Stomach (tissue), 9 donors: ENCODE results near the gene MRPL21. TPM values are rescaled to one million over a fixed set of nuclear protein-coding genes. Genes with fewer than 3 reads are reported as not detected.

Experiments
- DNase-seq, 2 donors: peaks; one replicate each; pipeline versions ENCODE4 v3.0.0 to v3.0.0-alpha.2; 2013 to 2019
- H3K27ac ChIP-seq, 5 donors: fragments of 200-600 bp in 4 of 5; sonication (generic) in 4 of 5; one replicate each; pipeline ENCODE4 v1.5.1; 2013 to 2019; ENCODE audit warnings: mild to moderate bottlenecking in 1 of 5, moderate library complexity in 1 of 5
- H3K27me3 ChIP-seq, 3 donors: fragments of 200-600 bp; sonication (generic); one replicate each; pipeline ENCODE4 v1.5.1; 2017 to 2019; ENCODE audit warnings: mixed run types in 1 of 3
- H3K36me3 ChIP-seq, 4 donors: fragments of 200-600 bp; sonication (generic); 1 replicate in 3 of 4; 2 replicates in 1 of 4; pipeline ENCODE4 v1.5.1; 2016 to 2019
- H3K4me1 ChIP-seq, 4 donors: fragments of 200-600 bp; sonication (generic); one replicate each; pipeline ENCODE4 v1.5.1; 2016 to 2019
- H3K4me3 ChIP-seq, 4 donors: fragments of 200-600 bp; sonication (generic) in 3 of 4; one replicate each; pipeline ENCODE4 v1.5.1; 2016 to 2019; ENCODE audit warnings: mild to moderate bottlenecking in 1 of 4
- H3K9me3 ChIP-seq, 4 donors: fragments of 200-600 bp; sonication (generic); one replicate each; pipeline ENCODE4 v1.5.1; 2016 to 2019
- CTCF ChIP-seq, 7 experiments: fragments of 450-650 bp in 4 of 7; fragments of 200-600 bp in 3 of 7; sonication (generic) in 3 of 7; IDR thresholded peaks; one replicate each; pipeline ENCODE4 v1.5.1; 2016 to 2019; ENCODE audit warnings: antibody characterized with exemption in 7 of 7, control low read depth in 2 of 7, mild to moderate bottlenecking in 1 of 7
- EP300 ChIP-seq: sonication (generic); formaldehyde crosslinking; IDR thresholded peaks from one replicate; pipeline ENCODE4 v1.6.1; 2017; ENCODE audit warnings: antibody characterized with exemption
- POLR2A ChIP-seq, 4 donors: fragments of 450-650 bp; IDR thresholded peaks; one replicate each; pipeline ENCODE4 v1.6.1; 2016; ENCODE audit warnings: antibody characterized with exemption in 4 of 4, control low read depth in 2 of 4, mild to moderate bottlenecking in 1 of 4, moderate library complexity in 1 of 4
- POLR2AphosphoS5 ChIP-seq, 3 donors: sonication (generic); formaldehyde crosslinking; IDR thresholded peaks; one replicate each; pipeline ENCODE4 v1.6.1; 2016; ENCODE audit warnings: antibody characterized with exemption in 3 of 3
- WGBS, 5 donors: extraction: QIAGEN DNeasy Blood & Tissue Kit in 3 of 5; methylation state at CpG; one replicate each; pipeline versions ENCODE4 v1.1.5 to v1.1.7; 2013 to 2018; 5-methylcytosine and 5-hydroxymethylcytosine counted together
- intact Hi-C: fragments of 100-400 bp; cut with DNase I; formaldehyde crosslinking; loops from one replicate; pipeline ENCODE4 v1.15.1; 2023; ENCODE audit warnings: low total_unique reads
- polyA plus RNA-seq, 3 donors: library from polyadenylated mRNA; stranded (reverse); fragments of 200-250 nt; gene quantifications; one replicate each; pipeline ENCODE4 v1.2.3, GENCODE V29; 2013
- total RNA-seq, 5 donors: library from RNA; depleted of rRNA; stranded (reverse); fragments of >200 nt; gene quantifications; one replicate each; pipeline versions ENCODE4 v1.1.0 to v1.2.3, GENCODE V29; 2014 to 2016
- donor health status: healthy with polysubstance abuse.
- donor health status: Bipolar disorder and iron deficiency.
- donor health status: healthy.

The MRPL21 gene
- total and polyA plus RNA-seq, 8 donors = 30.6 to 185 (median 92.6) TPM

- intact Hi-C loops = no loop called here
- Histone ChIP-seq H3K36me3 (peaks cover 81 to 100% (median 99%) of the 10 kb centered on the region in 4 donors), H3K4me1 (no peaks in the 10 kb centered on the region), H3K27ac (no peak overlapping the region), H3K4me3 (no peak overlapping the region), H3K27me3 (no peaks in the 10 kb centered on the region), H3K9me3 (no peaks in the 10 kb centered on the region)
- TF ChIP-seq CTCF (IDR thresholded peaks at IDR 0.05) = no peak
- no peak for TF ChIP-seq EP300
- TF ChIP-seq POLR2A (IDR thresholded peaks at IDR 0.05) = no peak
- no peak for TF ChIP-seq POLR2AphosphoS5 (IDR thresholded peaks at IDR 0.05)
- WGBS, 5 donors = 89 to 98% (median 92%) methylated on average over 10 to 16 of the region's 16 CpGs
- no peak for DNase-seq
Observed at GRCh38 chr11:68911731-68912130, 8.1 kb upstream of the MRPL21 start.

- intact Hi-C loops = no loop called here
- H3K36me3 ChIP-seq = peaks cover 74 to 100% (median 94%) of the 10 kb centered on the region in 4 donors
Observed at GRCh38 chr11:68910965-68911364, 7.3 kb upstream of the MRPL21 start.

GRCh38 chr11:68908273-68908672, 4.6 kb upstream of the MRPL21 start:
- Histone ChIP-seq H3K4me1 (peaks cover 14 to 20% (median 17%) of the 10 kb centered on the region in 4 donors), H3K27me3 (no peaks in the 10 kb centered on the region), H3K9me3 (no peaks in the 10 kb centered on the region), H3K27ac (no peak overlapping the region), H3K4me3 (no peak overlapping the region), H3K36me3 (peaks cover 50 to 74% (median 67%) of the 10 kb centered on the region in 4 donors)
- intact Hi-C loops = loop anchor here (10.0 kb wide), 1 partner anchor 177 kb away; no protein-coding TSS in a partner anchor
- DNase-seq = no peak
- 87 to 97% (median 93%) methylated on average over 5 of the region's 5 CpGs for WGBS, 5 donors
- TF ChIP-seq POLR2AphosphoS5 (IDR thresholded peaks at IDR 0.05) (no peak), POLR2A (IDR thresholded peaks at IDR 0.05) (no peak), EP300 (no peak), CTCF (IDR thresholded peaks at IDR 0.05) (no peak)

More at GRCh38 chr11:68910965-68911364, 7.3 kb upstream of the MRPL21 start:
- Histone ChIP-seq H3K4me1 (peaks cover 0 to 3% (median under 1%) of the 10 kb centered on the region in 4 donors), H3K27me3 (no peaks in the 10 kb centered on the region), H3K4me3 (no peak overlapping the region), H3K27ac (no peak overlapping the region), H3K9me3 (no peaks in the 10 kb centered on the region)
- TF ChIP-seq POLR2A (IDR thresholded peaks at IDR 0.05) = no peak
- no peak for TF ChIP-seq CTCF (IDR thresholded peaks at IDR 0.05)
- TF ChIP-seq EP300 = no peak
- TF ChIP-seq POLR2AphosphoS5 (IDR thresholded peaks at IDR 0.05) = no peak
- no peak for DNase-seq
- 71 to 93% (median 83%) methylated on average over 8 of the region's 8 CpGs for WGBS, 5 donors

GRCh38 chr11:68905421-68906360, 2.1 kb upstream of the MRPL21 start:
- TF ChIP-seq CTCF (IDR thresholded peaks at IDR 0.05) (no peak), EP300 (no peak), POLR2A (IDR thresholded peaks at IDR 0.05) (no peak), POLR2AphosphoS5 (IDR thresholded peaks at IDR 0.05) (no peak)
- peak overlapping the region in 3 of 4 donors; percentile 88 to 95 (median 94) for H3K4me3 ChIP-seq
- peaks cover 33 to 51% (median 45%) of the 10 kb centered on the region in 4 donors for H3K36me3 ChIP-seq
- intact Hi-C loops = loop anchor here (10.0 kb wide), 1 partner anchor 179 kb away; no protein-coding TSS in a partner anchor
- no peak for DNase-seq
- WGBS, 5 donors = 85 to 88% (median 88%) methylated on average over 23 of the region's 23 CpGs
- H3K9me3 ChIP-seq = no peaks in the 10 kb centered on the region
- H3K27ac ChIP-seq = no peak overlapping the region
- peaks cover 23 to 44% (median 37%) of the 10 kb centered on the region in 4 donors for H3K4me1 ChIP-seq
- no peaks in the 10 kb centered on the region for H3K27me3 ChIP-seq
